K562 (cell line): ENCODE data around the gene UBXN11. TPM values are rescaled to one million over a fixed set of nuclear protein-coding genes. Genes with fewer than 3 reads are reported as not detected.

Experiments
- CREB1 ChIP-seq, 2 experiments: sonication (generic) in 1 of 2; formaldehyde crosslinking in 1 of 2; IDR thresholded peaks; 2 replicates each; pipeline versions ENCODE4 v1.6.1 to v1.8.0; 2012 to 2022; ENCODE audit warnings: inconsistent platforms in 1 of 2, mild to moderate bottlenecking in 1 of 2, missing genetic modification reagents in 1 of 2, moderate library complexity in 1 of 2
- E2F5 ChIP-seq: sonication (generic); formaldehyde crosslinking; IDR thresholded peaks from 2 replicates; pipeline ENCODE4 v1.8.0; 2022; ENCODE audit warnings: mild to moderate bottlenecking, missing genetic modification reagents
- EGR1 ChIP-seq: fragments of 450-650 bp; conservative IDR thresholded peaks from 2 replicates; pipeline ENCODE4 v1.6.1; 2017; ENCODE audit warnings: mild to moderate bottlenecking
- ELK1 ChIP-seq: sonication (generic); formaldehyde crosslinking; IDR thresholded peaks from 2 replicates; pipeline ENCODE4 v1.8.1; 2022; ENCODE audit warnings: missing genetic modification reagents
- HIVEP1 ChIP-seq: fragments of 250-450 bp; sonication (Bioruptor Pico); IDR thresholded peaks from 2 replicates; pipeline ENCODE4 v1.4.0; 2020; ENCODE audit warnings: mild to moderate bottlenecking
- HMGN3 ChIP-seq: IDR thresholded peaks from 2 replicates; pipeline ENCODE4 v1.6.1; 2011; ENCODE audit warnings: borderline replicate concordance, low read depth, mild to moderate bottlenecking, mixed read lengths, low read length; ENCODE audit not compliant: insufficient read length; ENCODE audit errors: extremely low read depth
- NFYB ChIP-seq: IDR thresholded peaks from 2 replicates; pipeline ENCODE4 v1.6.1; 2011; ENCODE audit warnings: mild to moderate bottlenecking, moderate library complexity; ENCODE audit not compliant: insufficient read length; ENCODE audit errors: extremely low read depth
- NR2C2 ChIP-seq, 2 experiments: fragments of 200-800 bp in 1 of 2; sonication (Bioruptor generic) in 1 of 2; sonication (generic) in 1 of 2; formaldehyde crosslinking in 1 of 2; IDR thresholded peaks; 2 replicates each; pipeline versions ENCODE4 v1.6.1 to v1.8.0; 2016 to 2022; ENCODE audit warnings: mild to moderate bottlenecking in 1 of 2, missing compliant biosample characterization in 1 of 2, missing genetic modification characterization in 1 of 2, missing genetic modification reagents in 1 of 2
- PML ChIP-seq: IDR thresholded peaks from 2 replicates; pipeline ENCODE4 v1.6.1; 2012; ENCODE audit warnings: low read length, inconsistent platforms
- PYGO2 ChIP-seq: fragments of 450-650 bp; IDR thresholded peaks from 2 replicates; pipeline ENCODE4 v1.6.1; 2016; ENCODE audit warnings: mild to moderate bottlenecking, missing genetic modification characterization, moderate library complexity, missing compliant biosample characterization
- SAFB ChIP-seq: fragments of 200-400 bp; formaldehyde crosslinking; IDR thresholded peaks from 2 replicates; pipeline ENCODE4 v1.6.1; 2017; ENCODE audit warnings: low read depth, low read length, borderline replicate concordance
- SMAD2 ChIP-seq: fragments of 150-350 bp; IDR thresholded peaks from 2 replicates; pipeline ENCODE4 v1.6.1; 2014; ENCODE audit warnings: low read depth, mild to moderate bottlenecking, low read length
- TBP ChIP-seq: optimal IDR thresholded peaks from 2 replicates; pipeline ENCODE3; 2011; ENCODE audit warnings: low read depth, low read length, improper control_type of control experiment
- TFAM ChIP-seq: fragments of 250-450 bp; sonication (Bioruptor Pico); conservative IDR thresholded peaks from 2 replicates; pipeline ENCODE4 v1.5.0; 2021; ENCODE audit warnings: mild to moderate bottlenecking, moderate library complexity
- ZBTB17 ChIP-seq: fragments of 450-650 bp; formaldehyde crosslinking; IDR thresholded peaks from 2 replicates; pipeline ENCODE4 v1.4.0; 2020; ENCODE audit warnings: mild to moderate bottlenecking
- ZBTB43 ChIP-seq: sonication (generic); formaldehyde crosslinking; IDR thresholded peaks from 2 replicates; pipeline ENCODE4 v1.8.0; 2023; ENCODE audit warnings: mild to moderate bottlenecking, missing genetic modification reagents
- ZNF239 ChIP-seq: fragments of 250-450 bp; sonication (Bioruptor Pico); IDR thresholded peaks from 2 replicates; pipeline ENCODE4 v1.4.0; 2020; ENCODE audit warnings: mild to moderate bottlenecking
- ZNF586 ChIP-seq: fragments of 450-650 bp; formaldehyde crosslinking; conservative IDR thresholded peaks from 2 replicates; pipeline ENCODE4 v1.4.0; 2020; ENCODE audit warnings: mild to moderate bottlenecking, moderate library complexity
- polyA plus RNA-seq, 8 experiments: library from polyadenylated mRNA; depleted of rRNA in 4 of 8; stranded (reverse) in 5 of 8; unstranded in 3 of 8; fragments of >200 nt; fragmentation: Nextera tagmentation in 2 of 8; fragmentation: Illumina TruSeq in 1 of 8; extraction: Ambion mirVana in 2 of 8; extraction: Trizol in 1 of 8; gene quantifications; 2 replicates each; pipeline versions ENCODE4 v1.2.1 to v1.2.3, GENCODE V29; 2011 to 2014; ENCODE audit warnings: inconsistent platforms in 1 of 8, missing spikeins in 1 of 8
- total RNA-seq, 7 experiments: library from RNA; depleted of rRNA in 6 of 7; stranded (reverse); fragments of >200 nt in 6 of 7; fragmentation: Illumina TruSeq in 2 of 7; extraction: Trizol in 2 of 7; gene quantifications; 2 replicates each; pipeline versions ENCODE4 v1.2.1 to v1.2.3, GENCODE V29; 2011 to 2021; ENCODE audit warnings: low replicate concordance in 1 of 7
- TF ChIP-seq, protein P1 (sequence below): sonication (generic); formaldehyde crosslinking; IDR thresholded peaks from 2 replicates; pipeline ENCODE4 v1.8.0; 2023; ENCODE audit warnings: mild to moderate bottlenecking, missing genetic modification reagents
- TF ChIP-seq, protein P2 (sequence below): fragments of 250-450 bp; sonication (Bioruptor Pico); IDR thresholded peaks from 2 replicates; pipeline ENCODE4 v1.6.1; 2021; ENCODE audit warnings: mild to moderate bottlenecking

Gene UBXN11
- total and polyA plus RNA-seq, 9 of the 15 experiments (the other 6 are each of a cell fraction or from before 2014, with no cell fraction given): 0.48 to 34.3 (median 11.3) TPM

- no peak for TF ChIP-seq SAFB
- TF ChIP-seq, protein P1, sequence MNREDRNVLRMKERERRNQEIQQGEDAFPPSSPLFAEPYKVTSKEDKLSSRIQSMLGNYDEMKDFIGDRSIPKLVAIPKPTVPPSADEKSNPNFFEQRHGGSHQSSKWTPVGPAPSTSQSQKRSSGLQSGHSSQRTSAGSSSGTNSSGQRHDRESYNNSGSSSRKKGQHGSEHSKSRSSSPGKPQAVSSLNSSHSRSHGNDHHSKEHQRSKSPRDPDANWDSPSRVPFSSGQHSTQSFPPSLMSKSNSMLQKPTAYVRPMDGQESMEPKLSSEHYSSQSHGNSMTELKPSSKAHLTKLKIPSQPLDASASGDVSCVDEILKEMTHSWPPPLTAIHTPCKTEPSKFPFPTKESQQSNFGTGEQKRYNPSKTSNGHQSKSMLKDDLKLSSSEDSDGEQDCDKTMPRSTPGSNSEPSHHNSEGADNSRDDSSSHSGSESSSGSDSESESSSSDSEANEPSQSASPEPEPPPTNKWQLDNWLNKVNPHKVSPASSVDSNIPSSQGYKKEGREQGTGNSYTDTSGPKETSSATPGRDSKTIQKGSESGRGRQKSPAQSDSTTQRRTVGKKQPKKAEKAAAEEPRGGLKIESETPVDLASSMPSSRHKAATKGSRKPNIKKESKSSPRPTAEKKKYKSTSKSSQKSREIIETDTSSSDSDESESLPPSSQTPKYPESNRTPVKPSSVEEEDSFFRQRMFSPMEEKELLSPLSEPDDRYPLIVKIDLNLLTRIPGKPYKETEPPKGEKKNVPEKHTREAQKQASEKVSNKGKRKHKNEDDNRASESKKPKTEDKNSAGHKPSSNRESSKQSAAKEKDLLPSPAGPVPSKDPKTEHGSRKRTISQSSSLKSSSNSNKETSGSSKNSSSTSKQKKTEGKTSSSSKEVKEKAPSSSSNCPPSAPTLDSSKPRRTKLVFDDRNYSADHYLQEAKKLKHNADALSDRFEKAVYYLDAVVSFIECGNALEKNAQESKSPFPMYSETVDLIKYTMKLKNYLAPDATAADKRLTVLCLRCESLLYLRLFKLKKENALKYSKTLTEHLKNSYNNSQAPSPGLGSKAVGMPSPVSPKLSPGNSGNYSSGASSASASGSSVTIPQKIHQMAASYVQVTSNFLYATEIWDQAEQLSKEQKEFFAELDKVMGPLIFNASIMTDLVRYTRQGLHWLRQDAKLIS (CRISPR knock-in tag): no peak
- TF ChIP-seq E2F5 (CRISPR knock-in tag): no peak
- no peak for TF ChIP-seq ELK1 (CRISPR knock-in tag)
- TF ChIP-seq ZNF239 (CRISPR knock-in tag): no peak
- 0 out of 2 replicates have a peak, but pooled peaks have one; percentile 36 for TF ChIP-seq PML
- no peak for TF ChIP-seq HMGN3
- TF ChIP-seq NR2C2 (CRISPR knock-in tag; IDR thresholded peaks at IDR 0.05): no peak
- TF ChIP-seq NR2C2 (tag; IDR thresholded peaks at IDR 0.05): peak; percentile 61
- no peak for TF ChIP-seq CREB1 (IDR thresholded peaks at IDR 0.05)
- no peak for TF ChIP-seq CREB1 (CRISPR knock-in tag; IDR thresholded peaks at IDR 0.05)
- no peak for TF ChIP-seq PYGO2
- no peak for TF ChIP-seq ZBTB17
- TF ChIP-seq ZNF586 (CRISPR knock-in tag): no peak
- TF ChIP-seq ZBTB43 (CRISPR knock-in tag): no peak
- no peak for TF ChIP-seq HIVEP1 (CRISPR knock-in tag)
- no peak for TF ChIP-seq SMAD2
- TF ChIP-seq NFYB: no peak
- TF ChIP-seq EGR1: peak; percentile 95
- TF ChIP-seq, protein P2, sequence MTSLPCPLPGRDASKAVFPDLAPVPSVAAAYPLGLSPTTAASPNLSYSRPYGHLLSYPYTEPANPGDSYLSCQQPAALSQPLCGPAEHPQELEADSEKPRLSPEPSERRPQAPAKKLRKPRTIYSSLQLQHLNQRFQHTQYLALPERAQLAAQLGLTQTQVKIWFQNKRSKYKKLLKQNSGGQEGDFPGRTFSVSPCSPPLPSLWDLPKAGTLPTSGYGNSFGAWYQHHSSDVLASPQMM (CRISPR knock-in tag): no peak
- TF ChIP-seq TFAM (CRISPR knock-in tag): no peak
- TF ChIP-seq TBP: no peak
These were observed 30.6 kb downstream of the UBXN11 start (continued) for GRCh38 chr1:26275580-26276431.
